ENCODE measurements around the gene TWNK. TPM values are rescaled to one million over a fixed set of nuclear protein-coding genes. Genes with fewer than 3 reads are reported as not detected.

The TWNK gene
- total and polyA plus RNA-seq, 2 of the 4 experiments (the other 2 are of a cell fraction), result 7.7 to 8.8 TPM

DNA sequence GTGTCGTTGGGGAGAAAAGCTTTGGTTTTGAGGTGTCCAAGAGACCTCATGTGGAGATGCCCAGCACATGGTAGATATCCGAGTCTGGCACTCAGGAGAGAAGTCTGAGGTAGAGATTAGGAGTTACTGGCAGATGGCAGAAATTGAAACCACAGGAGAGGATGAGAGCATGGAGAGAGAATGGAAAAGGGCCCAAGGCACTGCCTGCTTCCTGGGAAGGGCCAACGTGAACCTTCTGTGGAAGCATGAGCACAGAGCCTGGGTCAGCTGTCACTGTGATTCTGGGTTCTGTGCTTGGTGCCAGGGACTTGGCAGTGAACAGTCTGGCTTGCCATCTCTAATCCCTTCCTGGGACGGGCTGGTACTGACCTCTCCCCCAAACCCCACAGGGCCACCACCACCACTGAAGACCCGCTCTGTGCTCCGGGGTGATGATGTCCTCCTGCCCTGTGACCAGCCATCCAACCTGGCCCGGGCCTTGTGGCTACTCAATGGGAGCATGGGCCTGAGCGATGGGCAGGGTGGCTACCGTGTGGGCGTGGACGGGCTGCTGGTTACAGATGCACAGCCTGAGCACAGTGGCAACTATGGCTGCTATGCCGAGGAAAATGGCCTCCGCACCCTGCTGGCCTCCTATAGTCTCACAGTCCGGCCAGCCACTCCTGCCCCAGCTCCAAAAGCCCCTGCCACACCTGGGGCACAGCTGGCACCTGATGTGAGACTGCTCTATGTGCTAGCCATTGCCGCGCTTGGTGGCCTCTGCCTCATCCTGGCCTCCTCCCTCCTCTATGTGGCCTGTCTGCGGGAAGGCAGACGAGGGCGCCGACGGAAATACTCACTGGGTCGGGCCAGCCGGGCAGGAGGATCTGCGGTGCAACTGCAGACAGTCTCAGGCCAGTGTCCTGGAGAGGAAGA is 4.2 kb upstream of the TWNK start:
- H3K36me3 ChIP-seq (ENCODE audit: control insufficient read depth, insufficient read depth, low read length), result peaks cover 35% of the 10 kb centered on the region
- ChIA-PET CTCF (no interaction called here), POLR2A (ENCODE audit: unreplicated experiment) (interaction anchor here (0.6 kb wide), 1 partner anchor 369 kb away, joined by 4 read pairs; no protein-coding TSS in a partner anchor)
- ATAC-seq (ENCODE audit: low read depth) (no peak), DNase-seq (no peak)
- H3K4ac ChIP-seq (ENCODE audit: low read depth, low read length), result no peak overlapping the region
- H3K27ac ChIP-seq (ENCODE audit: insufficient read depth, low read length), result no peak overlapping the region
- no peak overlapping the region for H3K4me2 ChIP-seq (ENCODE audit: low read depth, low read length)
- H3K79me1 ChIP-seq (ENCODE audit: low read depth in 1 of 2, low read length in 2 of 2), result peaks cover 27 to 41% of the 10 kb centered on the region in 2 experiments
- peaks cover 8% of the 10 kb centered on the region; the same call in 1 of the 2 replicates for H3K4me1 ChIP-seq (ENCODE audit: control insufficient read depth, insufficient read depth, low read length)
- intact Hi-C loops (cut with micrococcal nuclease) (no loop called here), dilution Hi-C loops (cut with HindIII; ENCODE audit: low sequenced_read_pairs, unreplicated experiment) (no loop called here), in situ Hi-C loops (cut with MboI; ENCODE audit: low sequenced_read_pairs) (no loop called here)
- H2BK5ac ChIP-seq (ENCODE audit: low read depth, low read length, poor library complexity, severe bottlenecking), result no peak overlapping the region
- H3K4me3 ChIP-seq (ENCODE audit: insufficient read depth, low read depth, low read length), result no peak overlapping the region
- H3K27me3 ChIP-seq (ENCODE audit: control insufficient read depth, insufficient read depth, low read length), result no peaks in the 10 kb centered on the region
- H3K9ac ChIP-seq (ENCODE audit: low read depth, low read length), result no peak overlapping the region
- H2AK5ac ChIP-seq (ENCODE audit: low read depth, low read length), result no peak overlapping the region
- H4K20me1 ChIP-seq (ENCODE audit: insufficient read depth, low read length), result peaks cover 3% of the 10 kb centered on the region; the same call in 1 of the 2 replicates
- no peak overlapping the region for H2BK20ac ChIP-seq (ENCODE audit: low read depth, low read length)
- no peak overlapping the region for H2AK9ac ChIP-seq (replicated peaks; ENCODE audit: low read depth, low read length, poor library complexity)
- H3K56ac ChIP-seq (ENCODE audit: extremely low read depth, insufficient read depth, low read length), result no peak overlapping the region
- BruUV-seq (replicated peaks), result no TSS peak
- H4K91ac ChIP-seq (ENCODE audit: insufficient read depth, low read depth, low read length), result no peak overlapping the region
- peaks cover 13% of the 10 kb centered on the region for H3K9me1 ChIP-seq (ENCODE audit: insufficient read depth, low read length)
- TF ChIP-seq RAD21 (IDR thresholded peaks at IDR 0.05; ENCODE audit: low read length) (no peak), NFE2L2 (IDR thresholded peaks at IDR 0.05; ENCODE audit: low read depth, low read length) (no peak), FOS (IDR thresholded peaks at IDR 0.05; ENCODE audit: low read depth, low read length) (no peak), MXI1 (IDR thresholded peaks at IDR 0.05; ENCODE audit: borderline replicate concordance, low read depth, low read length) (no peak), BHLHE40 (IDR thresholded peaks at IDR 0.05; ENCODE audit: low read depth, low read length) (no peak), POLR2A (IDR thresholded peaks at IDR 0.05; ENCODE audit: low read depth, low read length) (no peak), MAZ (IDR thresholded peaks at IDR 0.05; ENCODE audit: borderline replicate concordance, low read depth, low read length) (no peak)
- 91% methylated on average over 13 of the region's 24 CpGs; no CpG with 5 or more reads in 1 of the 2 experiments for WGBS, 2 experiments (ENCODE audit: extremely low coverage in 2 of 2, insufficient read length in 1 of 2)
- H2BK120ac ChIP-seq (ENCODE audit: low read depth, low read length), result no peak overlapping the region
- no peak overlapping the region for H2AFZ ChIP-seq (replicated peaks; ENCODE audit: low read length, poor library complexity)
- no peak overlapping the region for H3K14ac ChIP-seq (replicated peaks; ENCODE audit: low read depth, low read length)
- H2BK15ac ChIP-seq (ENCODE audit: low read depth, low read length), result no peak overlapping the region
- no peak overlapping the region for H3K18ac ChIP-seq (ENCODE audit: low read depth, low read length)
- no peak overlapping the region for H3K23ac ChIP-seq (ENCODE audit: low read depth, low read length)
- H3K9me3 ChIP-seq (ENCODE audit: control insufficient read depth, insufficient read depth, low read length), result no peaks in the 10 kb centered on the region
- no peak overlapping the region for H4K5ac ChIP-seq (ENCODE audit: low read depth, low read length)
- H4K8ac ChIP-seq (ENCODE audit: low read depth in 2 of 2, low read length in 2 of 2), result no peak overlapping the region
